IPS-15b (cell line): ENCODE data around the gene MTARC1.

Experiments
- H3K27me3 ChIP-seq: one replicate; pipeline ENCODE4 v1.6.1; 2013; ENCODE audit warnings: low read length; ENCODE audit not compliant: control insufficient read depth, insufficient read depth
- H3K36me3 ChIP-seq: one replicate; pipeline ENCODE4 v1.6.1; 2013; ENCODE audit warnings: low read length; ENCODE audit not compliant: control insufficient read depth, insufficient read depth
- H3K4me1 ChIP-seq: one replicate; pipeline ENCODE4 v1.6.1; 2013; ENCODE audit warnings: mild to moderate bottlenecking, low read length; ENCODE audit not compliant: control insufficient read depth, insufficient read depth
- H3K4me3 ChIP-seq: one replicate; pipeline ENCODE4 v1.5.1; 2013; ENCODE audit warnings: low read depth, low read length
- H3K9ac ChIP-seq: one replicate; pipeline ENCODE4 v1.6.1; 2013; ENCODE audit warnings: low read depth, mild to moderate bottlenecking, low read length
- H3K9me3 ChIP-seq: one replicate; pipeline ENCODE4 v1.6.1; 2013; ENCODE audit warnings: mild to moderate bottlenecking, low read length; ENCODE audit not compliant: control insufficient read depth, insufficient read depth

MTARC1 gene

GRCh38 chr1:220809704-220810103 lies 23.0 kb downstream of the MTARC1 start:
- Histone ChIP-seq H3K4me3 (no peak overlapping the region), H3K36me3 (no peaks in the 10 kb centered on the region), H3K9me3 (no peaks in the 10 kb centered on the region), H3K9ac (no peak overlapping the region), H3K4me1 (no peaks in the 10 kb centered on the region), H3K27me3 (no peaks in the 10 kb centered on the region)

- Histone ChIP-seq H3K4me3 (peak overlapping the region; percentile 24), H3K9me3 (no peaks in the 10 kb centered on the region), H3K27me3 (no peaks in the 10 kb centered on the region), H3K36me3 (no peaks in the 10 kb centered on the region), H3K9ac (no peak overlapping the region), H3K4me1 (no peaks in the 10 kb centered on the region)
Measured at GRCh38 chr1:220810179-220810653, 23.5 kb downstream of the MTARC1 start.

GRCh38 chr1:220810963-220811362 lies 24.2 kb downstream of the MTARC1 start:
- no peak overlapping the region for H3K9ac ChIP-seq
- no peaks in the 10 kb centered on the region for H3K27me3 ChIP-seq
- H3K36me3 ChIP-seq: no peaks in the 10 kb centered on the region

GRCh38 chr1:220811695-220812094 lies 25.0 kb downstream of the MTARC1 start:
- Histone ChIP-seq H3K9ac (no peak overlapping the region), H3K9me3 (no peaks in the 10 kb centered on the region), H3K27me3 (no peaks in the 10 kb centered on the region), H3K4me3 (no peak overlapping the region), H3K4me1 (no peaks in the 10 kb centered on the region), H3K36me3 (peaks cover 2% of the 10 kb centered on the region)

More at GRCh38 chr1:220810963-220811362, 24.2 kb downstream of the MTARC1 start:
- Histone ChIP-seq H3K9me3 (no peaks in the 10 kb centered on the region), H3K4me1 (no peaks in the 10 kb centered on the region), H3K4me3 (no peak overlapping the region)

- Histone ChIP-seq H3K27me3 (no peaks in the 10 kb centered on the region), H3K9ac (no peak overlapping the region), H3K36me3 (peaks cover 2% of the 10 kb centered on the region), H3K9me3 (no peaks in the 10 kb centered on the region), H3K4me3 (no peak overlapping the region), H3K4me1 (no peaks in the 10 kb centered on the region)
Measured at GRCh38 chr1:220812308-220812707, 25.6 kb downstream of the MTARC1 start.

- Histone ChIP-seq H3K36me3 (peaks cover 2% of the 10 kb centered on the region), H3K4me3 (no peak overlapping the region), H3K4me1 (peaks cover under 1% of the 10 kb centered on the region), H3K27me3 (no peaks in the 10 kb centered on the region), H3K9ac (no peak overlapping the region), H3K9me3 (no peaks in the 10 kb centered on the region)
Measured at GRCh38 chr1:220813013-220813412, 26.3 kb downstream of the MTARC1 start.

- H3K9ac ChIP-seq: no peak overlapping the region
- peaks cover 2% of the 10 kb centered on the region for H3K36me3 ChIP-seq
- no peak overlapping the region for H3K4me3 ChIP-seq
- no peaks in the 10 kb centered on the region for H3K9me3 ChIP-seq
- H3K4me1 ChIP-seq: peaks cover 9% of the 10 kb centered on the region
- no peaks in the 10 kb centered on the region for H3K27me3 ChIP-seq
Measured at GRCh38 chr1:220815409-220815808, 28.7 kb downstream of the MTARC1 start.

GRCh38 chr1:220817907-220818306 lies 31.2 kb downstream of the MTARC1 start:
- Histone ChIP-seq H3K4me3 (no peak overlapping the region), H3K9me3 (no peaks in the 10 kb centered on the region), H3K9ac (no peak overlapping the region), H3K36me3 (peaks cover 2% of the 10 kb centered on the region), H3K27me3 (no peaks in the 10 kb centered on the region), H3K4me1 (peaks cover 9% of the 10 kb centered on the region)

- no peak overlapping the region for H3K4me3 ChIP-seq
- H3K27me3 ChIP-seq: no peaks in the 10 kb centered on the region
- H3K4me1 ChIP-seq: peaks cover 9% of the 10 kb centered on the region
- H3K36me3 ChIP-seq: peaks cover 2% of the 10 kb centered on the region
- no peaks in the 10 kb centered on the region for H3K9me3 ChIP-seq
- H3K9ac ChIP-seq: no peak overlapping the region
Measured at GRCh38 chr1:220818421-220819173, 31.9 kb downstream of the MTARC1 start.

GRCh38 chr1:220819467-220820026 lies 32.8 kb downstream of the MTARC1 start:
- no peaks in the 10 kb centered on the region for H3K9me3 ChIP-seq
- peaks cover 9% of the 10 kb centered on the region for H3K4me1 ChIP-seq
- no peak overlapping the region for H3K4me3 ChIP-seq
- no peaks in the 10 kb centered on the region for H3K27me3 ChIP-seq
- H3K36me3 ChIP-seq: peaks cover 2% of the 10 kb centered on the region
- H3K9ac ChIP-seq: no peak overlapping the region

- Histone ChIP-seq H3K9me3 (no peaks in the 10 kb centered on the region), H3K4me3 (no peak overlapping the region), H3K27me3 (no peaks in the 10 kb centered on the region), H3K36me3 (no peaks in the 10 kb centered on the region), H3K9ac (no peak overlapping the region), H3K4me1 (peaks cover under 1% of the 10 kb centered on the region)
Measured at GRCh38 chr1:220824031-220824989, 37.6 kb downstream of the MTARC1 start.
